Effector memory CD4-positive, alpha-beta T cell (primary cell): ENCODE measurements around the gene RABL2B.

Experiments used
- DNase-seq, 3 donors: peaks; one replicate each; pipeline ENCODE4 v3.0.0-alpha.2; 2020
- H3K27ac ChIP-seq: 2 replicates; pipeline ENCODE4 v1.7.0; 2013; ENCODE audit warnings: mild to moderate bottlenecking, low read length, moderate library complexity; ENCODE audit not compliant: insufficient read depth, poor library complexity, severe bottlenecking
- H3K27me3 ChIP-seq: replicated peaks from 2 replicates; pipeline ENCODE4 v1.7.0; 2013; ENCODE audit warnings: mild to moderate bottlenecking, low read length; ENCODE audit not compliant: insufficient read depth, control insufficient read depth, poor library complexity, severe bottlenecking
- H3K36me3 ChIP-seq: 2 replicates; pipeline ENCODE4 v1.7.0; 2013; ENCODE audit warnings: mild to moderate bottlenecking, low read length, moderate library complexity; ENCODE audit not compliant: control insufficient read depth, insufficient read depth
- H3K4me1 ChIP-seq: 2 replicates; pipeline ENCODE4 v1.7.0; 2013; ENCODE audit warnings: low read length, mild to moderate bottlenecking; ENCODE audit not compliant: control insufficient read depth, insufficient read depth, poor library complexity, severe bottlenecking
- H3K4me3 ChIP-seq: 2 replicates; pipeline ENCODE4 v1.7.0; 2013; ENCODE audit warnings: low read length, low read depth, mild to moderate bottlenecking; ENCODE audit not compliant: insufficient read depth, poor library complexity, severe bottlenecking
- H3K9me3 ChIP-seq: 2 replicates; pipeline ENCODE4 v1.7.0; 2013; ENCODE audit warnings: mild to moderate bottlenecking, low read length, moderate library complexity; ENCODE audit not compliant: control insufficient read depth

The RABL2B gene

DNA sequence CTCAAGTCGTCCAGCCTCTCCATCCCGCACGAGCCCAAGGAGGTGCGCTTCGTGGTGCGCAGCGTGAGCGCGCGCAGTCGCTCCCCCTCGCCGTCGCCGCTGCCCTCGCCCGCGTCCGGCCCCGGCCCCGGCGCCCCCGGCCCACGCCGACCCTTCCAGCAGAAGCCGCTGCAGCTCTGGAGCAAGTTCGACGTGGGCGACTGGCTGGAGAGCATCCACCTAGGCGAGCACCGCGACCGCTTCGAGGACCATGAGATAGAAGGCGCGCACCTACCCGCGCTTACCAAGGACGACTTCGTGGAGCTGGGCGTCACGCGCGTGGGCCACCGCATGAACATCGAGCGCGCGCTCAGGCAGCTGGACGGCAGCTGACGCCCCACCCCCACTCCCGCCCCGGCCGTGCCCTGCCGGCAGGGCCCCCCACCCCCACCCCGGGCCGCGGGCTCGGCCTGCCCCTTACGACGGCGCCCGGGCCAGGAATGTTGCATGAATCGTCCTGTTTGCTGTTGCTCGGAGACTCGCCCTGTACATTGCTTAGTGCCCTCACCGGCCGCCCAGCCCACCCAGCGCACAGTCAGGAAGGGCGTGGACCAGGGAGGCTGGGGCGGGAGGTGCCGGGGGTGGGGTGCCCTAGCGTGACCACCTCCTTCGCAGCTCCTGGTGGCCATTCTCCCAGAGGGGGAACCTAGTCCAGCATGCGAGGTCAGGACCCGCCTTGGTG lies 52.3 kb downstream of the RABL2B start:
- Histone ChIP-seq H3K4me3 (no peak overlapping the region), H3K27ac (no peak overlapping the region), H3K36me3 (no peaks in the 10 kb centered on the region), H3K4me1 (peaks cover 3% of the 10 kb centered on the region), H3K9me3 (no peaks in the 10 kb centered on the region), H3K27me3 (no peaks in the 10 kb centered on the region)
- no peak for DNase-seq

- Histone ChIP-seq H3K36me3 (no peaks in the 10 kb centered on the region), H3K9me3 (no peaks in the 10 kb centered on the region), H3K4me1 (peaks cover 3% of the 10 kb centered on the region), H3K4me3 (no peak overlapping the region), H3K27ac (no peak overlapping the region), H3K27me3 (no peaks in the 10 kb centered on the region)
- DNase-seq, result no peak
These were observed 53.2 kb downstream of the RABL2B start for GRCh38 chr22:50730013-50730891.

- Histone ChIP-seq H3K36me3 (no peaks in the 10 kb centered on the region), H3K27ac (no peak overlapping the region), H3K27me3 (no peaks in the 10 kb centered on the region), H3K9me3 (no peaks in the 10 kb centered on the region), H3K4me1 (peaks cover 3% of the 10 kb centered on the region), H3K4me3 (no peak overlapping the region)
- no peak for DNase-seq
These were observed 53.9 kb downstream of the RABL2B start for GRCh38 chr22:50729391-50730012.

DNA sequence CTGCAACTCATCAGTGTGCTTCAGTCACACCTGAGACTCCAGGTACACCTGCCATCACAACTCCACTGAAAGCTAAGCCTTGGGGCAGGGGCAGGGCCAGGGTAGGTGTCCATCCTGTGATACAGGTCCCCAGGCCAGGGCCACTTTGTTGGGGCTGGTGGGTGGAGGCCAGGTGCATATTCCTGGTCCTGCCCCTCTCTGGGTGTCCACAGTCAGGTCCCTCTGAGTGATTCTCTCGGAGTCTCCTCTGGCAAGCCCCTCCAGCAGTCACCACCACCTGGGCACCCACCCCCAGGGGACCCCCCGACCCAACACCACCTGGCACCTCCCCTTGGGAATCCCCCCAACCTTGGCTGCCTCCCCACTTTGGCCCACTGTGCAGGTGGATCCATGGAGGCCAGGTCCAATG lies 54.9 kb downstream of the RABL2B start:
- no peak for DNase-seq
- Histone ChIP-seq H3K4me1 (peaks cover 3% of the 10 kb centered on the region), H3K4me3 (no peak overlapping the region), H3K27me3 (no peaks in the 10 kb centered on the region), H3K36me3 (no peaks in the 10 kb centered on the region), H3K27ac (no peak overlapping the region), H3K9me3 (no peaks in the 10 kb centered on the region)

DNA sequence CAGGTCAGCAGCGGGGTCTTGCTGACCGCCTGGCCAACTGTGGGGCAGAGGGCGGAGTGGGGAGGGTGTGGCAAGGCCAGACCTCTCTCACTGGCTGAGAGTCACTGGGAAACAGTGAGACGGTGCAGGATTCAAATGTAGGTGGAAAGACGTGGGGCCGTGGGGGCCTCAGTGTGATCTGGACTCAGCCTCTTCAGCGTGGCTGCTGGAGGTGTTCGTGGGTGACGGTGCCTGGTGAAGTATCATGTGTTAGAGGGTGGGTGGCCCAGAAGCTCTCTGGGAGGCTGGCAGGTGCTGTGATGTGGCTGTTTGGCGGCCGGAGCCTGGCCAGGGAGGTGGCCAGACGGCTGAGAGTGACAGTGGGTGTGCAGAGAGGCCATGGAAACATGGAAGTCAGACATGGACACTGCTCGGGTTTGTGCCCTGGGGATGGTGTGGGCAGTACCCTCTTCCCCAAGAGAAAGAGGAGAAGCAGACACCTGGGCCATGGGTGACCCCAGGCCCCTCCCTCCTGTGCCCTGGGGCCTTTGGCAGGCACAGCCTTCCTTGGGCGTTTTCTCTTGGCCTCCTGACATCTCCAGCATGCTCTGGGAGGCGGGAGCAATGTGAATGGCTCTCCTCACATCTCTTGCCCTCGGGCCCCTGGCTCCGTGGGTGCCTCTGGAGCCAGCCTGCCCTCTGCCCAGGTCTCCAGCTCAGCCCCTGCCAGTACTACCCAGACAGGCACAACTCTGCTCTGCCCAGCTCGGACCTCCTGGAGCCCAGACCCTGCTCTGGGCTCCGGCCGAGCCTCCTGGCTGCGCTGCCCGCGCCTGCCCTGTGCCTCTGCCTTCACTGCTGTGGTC lies 55.5 kb downstream of the RABL2B start:
- peaks cover 3% of the 10 kb centered on the region for H3K4me1 ChIP-seq
- H3K4me3 ChIP-seq, result no peak overlapping the region
- no peaks in the 10 kb centered on the region for H3K9me3 ChIP-seq
- H3K27ac ChIP-seq, result no peak overlapping the region
- no peak for DNase-seq
- no peaks in the 10 kb centered on the region for H3K36me3 ChIP-seq
- H3K27me3 ChIP-seq, result no peaks in the 10 kb centered on the region

DNA sequence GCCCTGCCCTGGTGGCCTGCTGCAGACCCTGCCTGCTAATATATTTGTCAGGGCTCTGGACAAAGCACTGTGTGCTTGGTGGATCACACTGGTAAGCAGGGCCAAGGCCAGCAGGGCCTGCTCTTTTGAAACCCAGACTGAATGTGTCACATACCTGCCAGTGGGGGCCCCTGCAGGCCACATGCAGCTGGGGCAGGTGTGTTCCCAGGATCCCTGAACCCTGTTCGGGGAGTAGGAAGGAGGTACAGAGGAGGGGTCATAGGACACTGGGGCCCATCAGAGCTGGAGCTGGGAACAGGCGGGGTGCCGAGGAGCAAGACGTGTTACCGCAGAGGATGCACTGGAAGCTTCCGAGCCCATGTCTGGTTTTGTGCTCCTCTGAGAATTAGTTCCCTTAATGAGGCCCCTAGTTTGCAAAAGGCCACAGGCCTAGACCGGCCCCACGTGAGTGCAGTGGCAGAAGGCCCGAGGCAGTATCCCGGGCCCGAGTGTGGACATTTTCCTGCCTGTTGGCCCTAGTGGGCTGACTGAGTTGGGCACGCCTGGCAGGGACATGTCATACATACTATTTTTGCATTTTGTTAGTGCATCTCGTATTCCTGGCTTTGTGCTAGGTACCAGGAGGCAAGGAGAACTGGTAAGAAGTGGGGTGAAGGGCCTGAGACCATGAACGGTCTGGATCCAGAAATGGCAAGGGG lies 56.6 kb downstream of the RABL2B start:
- H3K27me3 ChIP-seq, result no peaks in the 10 kb centered on the region
- no peaks in the 10 kb centered on the region for H3K9me3 ChIP-seq
- H3K27ac ChIP-seq, result no peak overlapping the region
- H3K4me3 ChIP-seq, result no peak overlapping the region
- no peaks in the 10 kb centered on the region for H3K4me1 ChIP-seq
- no peak for DNase-seq
- H3K36me3 ChIP-seq, result no peaks in the 10 kb centered on the region

GRCh38 chr22:50725597-50725996 lies 57.8 kb downstream of the RABL2B start:
- no peak for DNase-seq

GRCh38 chr22:50724616-50725015 lies 58.8 kb downstream of the RABL2B start:
- H3K27me3 ChIP-seq, result no peaks in the 10 kb centered on the region
- H3K27ac ChIP-seq, result no peak overlapping the region
- no peaks in the 10 kb centered on the region for H3K9me3 ChIP-seq
- H3K36me3 ChIP-seq, result no peaks in the 10 kb centered on the region
- H3K4me3 ChIP-seq, result no peak overlapping the region
- no peak for DNase-seq
- no peaks in the 10 kb centered on the region for H3K4me1 ChIP-seq

More at GRCh38 chr22:50725597-50725996, 57.8 kb downstream of the RABL2B start:
- H3K4me1 ChIP-seq, result no peaks in the 10 kb centered on the region
- H3K4me3 ChIP-seq, result no peak overlapping the region
- no peaks in the 10 kb centered on the region for H3K9me3 ChIP-seq
- H3K36me3 ChIP-seq, result no peaks in the 10 kb centered on the region
- no peak overlapping the region for H3K27ac ChIP-seq
- no peaks in the 10 kb centered on the region for H3K27me3 ChIP-seq

- Histone ChIP-seq H3K4me1 (no peaks in the 10 kb centered on the region), H3K27ac (no peak overlapping the region), H3K4me3 (no peak overlapping the region), H3K9me3 (no peaks in the 10 kb centered on the region), H3K36me3 (no peaks in the 10 kb centered on the region), H3K27me3 (no peaks in the 10 kb centered on the region)
- no peak for DNase-seq
These were observed 59.4 kb downstream of the RABL2B start for GRCh38 chr22:50723991-50724390.
